ENCODE measurements around the gene CNTNAP2. TPM values are rescaled to one million over a fixed set of nuclear protein-coding genes. Genes with fewer than 3 reads are reported as not detected.

CNTNAP2 gene
- polyA plus RNA-seq, 1 experiment, result not detected

DNA sequence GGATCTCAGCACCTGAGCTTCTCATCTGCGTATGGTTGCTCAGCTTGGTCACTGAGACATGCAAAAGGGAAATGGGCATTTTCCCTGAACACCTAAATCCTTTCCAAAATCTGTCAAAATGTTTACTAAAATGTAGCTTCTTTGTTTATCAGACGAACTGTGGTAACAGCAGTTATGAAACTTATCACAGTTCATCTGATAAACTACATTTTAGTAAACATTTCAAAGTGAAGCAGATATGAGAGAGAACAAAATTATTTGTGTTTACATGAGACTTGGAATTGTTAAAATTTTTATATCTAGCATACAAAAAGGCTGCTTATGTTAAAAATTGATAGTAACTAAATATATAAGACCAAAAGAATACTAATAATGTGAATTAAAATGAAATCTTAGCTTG lies 1900.5 kb downstream of the CNTNAP2 start:
- no peak for DNase-seq (ENCODE audit: low read depth)
- POLR2A ChIA-PET, result no interaction called here
- Histone ChIP-seq H3K36me3 (ENCODE audit: control insufficient read depth, insufficient read depth, low read length) (no peaks in the 10 kb centered on the region), H3K4me3 (ENCODE audit: low read depth, low read length) (no peak overlapping the region), H3K27me3 (ENCODE audit: control insufficient read depth, insufficient read depth, low read length) (no peaks in the 10 kb centered on the region)
- TF ChIP-seq, protein P1, sequence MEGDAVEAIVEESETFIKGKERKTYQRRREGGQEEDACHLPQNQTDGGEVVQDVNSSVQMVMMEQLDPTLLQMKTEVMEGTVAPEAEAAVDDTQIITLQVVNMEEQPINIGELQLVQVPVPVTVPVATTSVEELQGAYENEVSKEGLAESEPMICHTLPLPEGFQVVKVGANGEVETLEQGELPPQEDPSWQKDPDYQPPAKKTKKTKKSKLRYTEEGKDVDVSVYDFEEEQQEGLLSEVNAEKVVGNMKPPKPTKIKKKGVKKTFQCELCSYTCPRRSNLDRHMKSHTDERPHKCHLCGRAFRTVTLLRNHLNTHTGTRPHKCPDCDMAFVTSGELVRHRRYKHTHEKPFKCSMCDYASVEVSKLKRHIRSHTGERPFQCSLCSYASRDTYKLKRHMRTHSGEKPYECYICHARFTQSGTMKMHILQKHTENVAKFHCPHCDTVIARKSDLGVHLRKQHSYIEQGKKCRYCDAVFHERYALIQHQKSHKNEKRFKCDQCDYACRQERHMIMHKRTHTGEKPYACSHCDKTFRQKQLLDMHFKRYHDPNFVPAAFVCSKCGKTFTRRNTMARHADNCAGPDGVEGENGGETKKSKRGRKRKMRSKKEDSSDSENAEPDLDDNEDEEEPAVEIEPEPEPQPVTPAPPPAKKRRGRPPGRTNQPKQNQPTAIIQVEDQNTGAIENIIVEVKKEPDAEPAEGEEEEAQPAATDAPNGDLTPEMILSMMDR (IDR thresholded peaks at IDR 0.05; ENCODE audit: insufficient read depth, low read depth, low read length), result no peak
- CTCF ChIA-PET, result no interaction called here

DNA sequence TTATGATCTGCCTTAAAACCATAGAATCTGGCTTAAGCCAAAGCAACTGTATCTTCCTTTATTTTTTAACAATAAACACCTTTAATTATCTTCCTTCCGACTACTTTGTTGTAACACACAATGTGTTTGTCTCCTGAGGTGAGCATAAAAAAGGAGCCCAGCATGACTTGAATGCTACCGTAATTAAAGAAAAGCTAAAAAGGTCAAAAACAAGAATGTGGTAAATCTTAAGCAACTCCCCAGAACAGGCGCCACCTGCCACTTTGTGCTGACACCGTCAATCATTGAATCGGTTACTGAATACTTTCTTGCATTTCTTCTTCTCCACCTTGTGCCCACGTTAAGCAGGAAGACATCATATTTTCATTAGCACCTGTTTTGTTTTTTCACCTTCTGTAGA lies 1904.1 kb downstream of the CNTNAP2 start:
- Histone ChIP-seq H3K4me3 (ENCODE audit: low read depth, low read length) (no peak overlapping the region), H3K36me3 (ENCODE audit: control insufficient read depth, insufficient read depth, low read length) (no peaks in the 10 kb centered on the region), H3K27me3 (ENCODE audit: control insufficient read depth, insufficient read depth, low read length) (no peaks in the 10 kb centered on the region)
- TF ChIP-seq, protein P1 (IDR thresholded peaks at IDR 0.05; ENCODE audit: insufficient read depth, low read depth, low read length), result no peak
- DNase-seq (ENCODE audit: low read depth), result no peak
- POLR2A ChIA-PET, result no interaction called here
- CTCF ChIA-PET, result no interaction called here

DNA sequence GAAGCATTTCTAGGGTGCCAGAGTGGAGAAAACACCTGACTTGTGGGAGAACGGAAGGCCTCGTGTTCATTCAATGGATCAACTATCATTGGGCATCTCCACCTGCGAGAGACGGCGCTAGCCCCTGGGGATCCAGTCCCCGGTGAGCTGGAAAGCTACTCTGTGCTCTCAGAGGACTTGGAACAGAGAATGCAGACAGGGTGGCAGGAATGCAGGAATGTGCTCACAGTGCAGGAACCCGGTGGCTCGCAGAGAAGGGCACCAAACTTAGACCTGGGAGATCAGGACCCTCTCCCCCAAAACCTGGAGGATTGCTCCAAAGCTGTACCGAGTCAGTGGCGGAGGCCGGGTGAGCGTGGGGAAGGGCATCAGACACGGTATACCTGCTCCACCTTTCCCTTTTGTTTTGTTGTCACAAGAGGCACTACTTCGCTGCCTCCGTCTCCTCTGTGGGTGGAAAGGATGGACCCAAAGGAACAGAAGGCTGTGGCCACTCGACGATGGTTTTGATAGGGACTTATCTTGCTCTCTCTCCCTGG lies 1905.0 kb downstream of the CNTNAP2 start:
- Histone ChIP-seq H3K27me3 (ENCODE audit: control insufficient read depth, insufficient read depth, low read length) (no peaks in the 10 kb centered on the region), H3K4me3 (ENCODE audit: low read depth, low read length) (no peak overlapping the region), H3K36me3 (ENCODE audit: control insufficient read depth, insufficient read depth, low read length) (no peaks in the 10 kb centered on the region)
- ChIA-PET CTCF (no interaction called here), POLR2A (no interaction called here)
- DNase-seq (ENCODE audit: low read depth), result no peak
- TF ChIP-seq, protein P1 (IDR thresholded peaks at IDR 0.05; ENCODE audit: insufficient read depth, low read depth, low read length), result no peak

DNA sequence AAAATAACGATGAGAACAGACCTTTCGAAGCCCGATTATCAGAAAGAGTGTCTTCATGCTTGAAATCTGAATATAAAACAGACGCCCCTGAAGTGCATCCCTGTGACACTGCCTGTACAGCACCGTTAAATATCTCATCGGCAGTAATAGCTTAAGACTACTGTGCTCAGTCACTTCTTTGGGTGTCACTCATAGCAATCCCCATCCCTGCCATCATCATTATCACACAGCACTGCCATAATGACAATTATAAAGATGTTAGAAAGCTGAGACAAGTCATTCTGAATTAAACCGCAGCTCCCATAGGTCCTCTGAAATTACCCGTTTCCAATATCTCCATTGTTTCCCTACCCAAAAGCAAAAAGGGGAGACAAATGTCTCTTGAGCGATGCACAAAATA lies 1906.2 kb downstream of the CNTNAP2 start:
- TF ChIP-seq, protein P1 (IDR thresholded peaks at IDR 0.05; ENCODE audit: insufficient read depth, low read depth, low read length), result no peak
- no peaks in the 10 kb centered on the region for H3K27me3 ChIP-seq (ENCODE audit: control insufficient read depth, insufficient read depth, low read length)
- ChIA-PET POLR2A (no interaction called here), CTCF (no interaction called here)
- H3K36me3 ChIP-seq (ENCODE audit: control insufficient read depth, insufficient read depth, low read length), result no peaks in the 10 kb centered on the region
- no peak for DNase-seq (ENCODE audit: low read depth)
- no peak overlapping the region for H3K4me3 ChIP-seq (ENCODE audit: low read depth, low read length)

DNA sequence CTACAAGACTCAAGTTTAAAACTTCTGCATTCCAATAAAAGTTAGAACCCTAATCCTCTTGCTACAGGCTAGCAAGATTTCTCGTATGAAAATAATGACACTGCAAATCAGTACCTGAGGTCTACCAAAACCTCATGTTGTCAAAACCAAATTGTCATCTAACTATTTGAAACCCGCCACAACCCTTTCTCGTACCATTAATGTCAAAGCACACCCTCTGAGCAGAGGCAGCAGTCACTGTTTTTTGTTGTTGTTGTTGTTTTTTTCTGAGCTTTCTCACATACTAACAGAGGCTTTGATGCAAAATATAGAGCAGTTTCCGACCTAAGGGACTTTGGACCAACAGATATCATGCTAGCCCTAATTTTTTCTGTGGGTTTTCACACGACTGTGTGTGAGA lies 1910.1 kb downstream of the CNTNAP2 start:
- no peaks in the 10 kb centered on the region for H3K36me3 ChIP-seq (ENCODE audit: control insufficient read depth, insufficient read depth, low read length)
- H3K4me3 ChIP-seq (ENCODE audit: low read depth, low read length), result no peak overlapping the region
- TF ChIP-seq, protein P1 (IDR thresholded peaks at IDR 0.05; ENCODE audit: insufficient read depth, low read depth, low read length), result no peak
- POLR2A ChIA-PET, result no interaction called here
- CTCF ChIA-PET, result no interaction called here
- no peak for DNase-seq (ENCODE audit: low read depth)
- no peaks in the 10 kb centered on the region for H3K27me3 ChIP-seq (ENCODE audit: control insufficient read depth, insufficient read depth, low read length)

All from BJ (cell line).